ENCODE results near the gene APOC3. TPM values are rescaled to one million over a fixed set of nuclear protein-coding genes. Genes with fewer than 3 reads are reported as not detected.
A peak's percentile ranks its signal among the peaks of the same experiment; 100 is the strongest.

APOC3 gene
- total RNA-seq, 1 donor from 2014 or later: not detected

GRCh38 chr11:116837231-116838091, 7.8 kb downstream of the APOC3 start, which contains the start of gene APOA1:
TSS of gene APOA1 (minus strand) at chr11:116837622. CDS start at chr11:116837387, 235 bp downstream.
- peaks cover 2% of the 10 kb centered on the region for H3K36me3 ChIP-seq
- DNase-seq: no peak
- peak within 1 kb of the TSS; percentile 54 for H3K4me3 ChIP-seq
- no peak for TF ChIP-seq CTCF (IDR thresholded peaks at IDR 0.05)
- peaks cover 41% of the 10 kb centered on the region for H3K4me1 ChIP-seq
- no peaks in the 10 kb centered on the region for H3K9me3 ChIP-seq
- intact Hi-C loops (cut with DNase I): no loop called here
- ATAC-seq: no peak
- H3K27ac ChIP-seq: peak within 1 kb of the TSS; percentile 88
- H3K27me3 ChIP-seq (ENCODE audit: low read depth): no peaks in the 10 kb centered on the region

- TF ChIP-seq CTCF (IDR thresholded peaks at IDR 0.05): no peak
- Histone ChIP-seq H3K36me3 (peaks cover 12% of the 10 kb centered on the region), H3K4me1 (peaks cover 41% of the 10 kb centered on the region), H3K27ac (no peak overlapping the region), H3K4me3 (no peak overlapping the region), H3K27me3 (ENCODE audit: low read depth) (no peaks in the 10 kb centered on the region), H3K9me3 (no peaks in the 10 kb centered on the region)
- intact Hi-C loops (cut with DNase I): no loop called here
- no peak for DNase-seq
- ATAC-seq: no peak
These were observed 8.8 kb downstream of the APOC3 start for GRCh38 chr11:116838321-116839084.

GRCh38 chr11:116840224-116840745, 10.6 kb downstream of the APOC3 start:
- Histone ChIP-seq H3K27me3 (ENCODE audit: low read depth) (no peaks in the 10 kb centered on the region), H3K4me1 (peaks cover 33% of the 10 kb centered on the region), H3K36me3 (peaks cover 28% of the 10 kb centered on the region), H3K27ac (no peak overlapping the region), H3K9me3 (no peaks in the 10 kb centered on the region), H3K4me3 (no peak overlapping the region)
- peak; percentile 8 for TF ChIP-seq CTCF (IDR thresholded peaks at IDR 0.05)
- intact Hi-C loops (cut with DNase I): no loop called here
- DNase-seq (no peak), ATAC-seq (no peak)

- no peak for TF ChIP-seq CTCF (IDR thresholded peaks at IDR 0.05)
- Histone ChIP-seq H3K4me3 (no peak overlapping the region), H3K9me3 (no peaks in the 10 kb centered on the region), H3K27me3 (ENCODE audit: low read depth) (no peaks in the 10 kb centered on the region), H3K36me3 (peaks cover 33% of the 10 kb centered on the region), H3K27ac (no peak overlapping the region), H3K4me1 (peaks cover 27% of the 10 kb centered on the region)
- ATAC-seq: no peak
- no peak for DNase-seq
- intact Hi-C loops (cut with DNase I): no loop called here
These were observed 11.1 kb downstream of the APOC3 start for GRCh38 chr11:116840746-116841296.

- intact Hi-C loops (cut with DNase I): no loop called here
- no peak for TF ChIP-seq CTCF (IDR thresholded peaks at IDR 0.05)
- DNase-seq: no peak
- ATAC-seq: no peak
- Histone ChIP-seq H3K27me3 (ENCODE audit: low read depth) (no peaks in the 10 kb centered on the region), H3K4me1 (peaks cover 14% of the 10 kb centered on the region), H3K9me3 (no peaks in the 10 kb centered on the region), H3K4me3 (no peak overlapping the region), H3K36me3 (peaks cover 46% of the 10 kb centered on the region), H3K27ac (no peak overlapping the region)
These were observed 12.4 kb downstream of the APOC3 start for GRCh38 chr11:116842117-116842516.
